H1 (cell line): Measurements from ENCODE around the gene IFT27. TPM values are rescaled to one million over a fixed set of nuclear protein-coding genes. Genes with fewer than 3 reads are reported as not detected.

Experiments
- CTCF ChIA-PET: fragments of 300-600 bp; sonication (Branson Sonifier 250); formaldehyde crosslinking; loops from one replicate; lab custom pipeline; 2021; ENCODE audit not compliant: partially characterized antibody; lab: Charles Lee
- POLR2A ChIA-PET: fragments of 300-600 bp; sonication (Branson Sonifier 250); formaldehyde crosslinking; loops from one replicate; lab custom pipeline; 2021; ENCODE audit warnings: inconsistent platforms; ENCODE audit not compliant: partially characterized antibody; lab: Charles Lee
- DNase-seq, 2 experiments: peaks; one replicate each; pipeline versions ENCODE4 v3.0.0 to v3.0.0-alpha.2; 2010 to 2022; ENCODE audit warnings: low spot score in 2 of 2, low read depth in 1 of 2, mixed read lengths in 1 of 2
- FAIRE-seq: peaks from 2 replicates; lab custom pipeline; 2011; peaks lifted over from hg19 to GRCh38; lab: Jason Lieb, UNC
- H2AFZ ChIP-seq: 2 replicates; pipeline ENCODE4 v1.8.1; 2012; ENCODE audit warnings: low read length, inconsistent platforms
- H2AK5ac ChIP-seq: 2 replicates; pipeline ENCODE4 v1.6.1; 2013; ENCODE audit warnings: low read depth, low read length
- H2BK120ac ChIP-seq: replicated peaks from 2 replicates; pipeline ENCODE3; 2013; ENCODE audit warnings: low read depth, low read length, inconsistent platforms
- H2BK12ac ChIP-seq: 2 replicates; pipeline ENCODE4 v1.6.1; 2013; ENCODE audit warnings: low read depth, low read length
- H2BK15ac ChIP-seq: 2 replicates; pipeline ENCODE4 v1.6.1; 2013; ENCODE audit warnings: low read length
- H2BK20ac ChIP-seq: 2 replicates; pipeline ENCODE4 v1.6.1; 2013; ENCODE audit warnings: low read length
- H2BK5ac ChIP-seq: 2 replicates; pipeline ENCODE4 v1.6.1; 2013; ENCODE audit warnings: low read depth, low read length
- H3K14ac ChIP-seq: 2 replicates; pipeline ENCODE4 v1.6.1; 2013; ENCODE audit warnings: inconsistent platforms; ENCODE audit not compliant: insufficient read length
- H3K18ac ChIP-seq: 2 replicates; pipeline ENCODE4 v1.6.1; 2013; ENCODE audit warnings: low read length; ENCODE audit errors: extremely low read depth
- H3K23ac ChIP-seq: 2 replicates; pipeline ENCODE4 v1.6.1; 2013; ENCODE audit warnings: inconsistent platforms; ENCODE audit not compliant: insufficient read length
- H3K23me2 ChIP-seq: 2 replicates; pipeline ENCODE4 v1.6.1; 2013; ENCODE audit warnings: low read depth, low read length
- H3K27ac ChIP-seq: 2 replicates; pipeline ENCODE4 v1.6.1; 2011; ENCODE audit warnings: low read depth, low read length, inconsistent platforms
- H3K27me3 ChIP-seq, 4 experiments: replicated peaks in 1 of 4; 1 replicate in 1 of 4; 2 replicates in 3 of 4; pipeline versions ENCODE4 v1.6.1 to v1.8.1; 2011 to 2013; ENCODE audit warnings: low read length in 3 of 4, mild to moderate bottlenecking in 3 of 4, inconsistent platforms in 2 of 4, mixed read lengths in 2 of 4, moderate library complexity in 1 of 4; ENCODE audit not compliant: control insufficient read depth in 3 of 4, insufficient read depth in 3 of 4; ENCODE audit errors: extremely low read depth in 1 of 4
- H3K36me3 ChIP-seq, 4 experiments: 2 replicates each; pipeline versions ENCODE4 v1.6.1 to v1.8.1; 2011 to 2013; ENCODE audit warnings: mild to moderate bottlenecking in 4 of 4, low read length in 3 of 4, moderate library complexity in 2 of 4, control low read depth in 1 of 4, inconsistent platforms in 1 of 4; ENCODE audit not compliant: insufficient read depth in 4 of 4, control insufficient read depth in 2 of 4
- H3K4ac ChIP-seq: replicated peaks from 2 replicates; pipeline ENCODE3; 2013; ENCODE audit warnings: low read length, low read depth, mixed read lengths, inconsistent platforms; ENCODE audit not compliant: insufficient read length
- H3K4me1 ChIP-seq, 4 experiments: replicated peaks in 1 of 4; 1 replicate in 1 of 4; 2 replicates in 3 of 4; pipeline versions ENCODE4 v1.6.1 to v1.8.1; 2011 to 2013; ENCODE audit warnings: low read length in 3 of 4, inconsistent platforms in 2 of 4, mixed read lengths in 1 of 4; ENCODE audit not compliant: insufficient read depth in 4 of 4, control insufficient read depth in 3 of 4
- H3K4me2 ChIP-seq, 2 experiments: 2 replicates each; pipeline versions ENCODE4 v1.6.1 to v1.8.1; 2011 to 2013; ENCODE audit warnings: low read depth in 2 of 2, low read length in 2 of 2, control low read depth in 1 of 2, inconsistent platforms in 1 of 2, mild to moderate bottlenecking in 1 of 2; ENCODE audit not compliant: insufficient read depth in 1 of 2
- H3K4me3 ChIP-seq, 4 experiments: fragments of 200-600, 300-600 bp in 1 of 4; sonication (generic), shearing (Covaris generic), sonication (Bioruptor Twin) in 1 of 4; 2 replicates each; pipeline versions ENCODE4 v1.5.1 to v1.8.1; 2011 to 2016; ENCODE audit warnings: low read length in 4 of 4, low read depth in 3 of 4, control low read depth in 2 of 4, inconsistent platforms in 2 of 4, mild to moderate bottlenecking in 2 of 4, mixed read lengths in 1 of 4, moderate library complexity in 1 of 4; ENCODE audit not compliant: insufficient read depth in 2 of 4; ENCODE audit errors: extremely low read depth in 1 of 4
- H3K56ac ChIP-seq: replicated peaks from 2 replicates; pipeline ENCODE3; 2013; ENCODE audit warnings: low read depth, mild to moderate bottlenecking, mixed read lengths, low read length, inconsistent platforms; ENCODE audit not compliant: insufficient read length
- H3K79me1 ChIP-seq: 2 replicates; pipeline ENCODE4 v1.6.1; 2013; ENCODE audit warnings: low read depth, low read length, control low read depth
- H3K79me2 ChIP-seq, 2 experiments: 2 replicates each; pipeline versions ENCODE4 v1.6.1 to v1.8.1; 2012 to 2013; ENCODE audit warnings: low read length in 2 of 2, mild to moderate bottlenecking in 2 of 2, inconsistent platforms in 1 of 2; ENCODE audit not compliant: insufficient read depth in 2 of 2, control insufficient read depth in 1 of 2
- H3K9ac ChIP-seq, 4 experiments: replicated peaks in 1 of 4; 1 replicate in 1 of 4; 2 replicates in 3 of 4; pipeline versions ENCODE4 v1.6.1 to v1.8.1; 2011 to 2013; ENCODE audit warnings: low read depth in 3 of 4, low read length in 3 of 4, control low read depth in 2 of 4, mild to moderate bottlenecking in 2 of 4, moderate library complexity in 2 of 4, inconsistent platforms in 1 of 4; ENCODE audit errors: extremely low read depth in 1 of 4
- H3K9me3 ChIP-seq, 2 experiments: 2 replicates each; pipeline versions ENCODE4 v1.6.1 to v1.8.1; 2012 to 2013; ENCODE audit warnings: mild to moderate bottlenecking in 2 of 2, moderate library complexity in 2 of 2, control low read depth in 1 of 2, inconsistent platforms in 1 of 2, low read depth in 1 of 2, low read length in 1 of 2, mixed read lengths in 1 of 2; ENCODE audit not compliant: insufficient read depth in 2 of 2
- H4K20me1 ChIP-seq, 2 experiments: replicated peaks in 1 of 2; 2 replicates each; pipeline versions ENCODE3 to v1.8.1; 2011 to 2013; ENCODE audit warnings: inconsistent platforms in 2 of 2, low read length in 2 of 2, mild to moderate bottlenecking in 1 of 2; ENCODE audit not compliant: insufficient read depth in 2 of 2, control insufficient read depth in 1 of 2
- H4K5ac ChIP-seq: 2 replicates; pipeline ENCODE4 v1.6.1; 2013; ENCODE audit warnings: low read length, low read depth, mixed read lengths, inconsistent platforms; ENCODE audit not compliant: insufficient read length
- H4K8ac ChIP-seq: 2 replicates; pipeline ENCODE4 v1.8.0; 2013; ENCODE audit warnings: mild to moderate bottlenecking, moderate library complexity, low read length, inconsistent platforms; ENCODE audit not compliant: insufficient read depth; ENCODE audit errors: extremely low read depth
- H4K91ac ChIP-seq: replicated peaks from 2 replicates; pipeline ENCODE3; 2013; ENCODE audit warnings: low read length, mixed read lengths, inconsistent platforms; ENCODE audit not compliant: insufficient read length
- WGBS, 2 experiments: shearing (Covaris generic) in 1 of 2; methylation state at CpG; one replicate each; pipeline versions ENCODE4 v1.1.6 to v1.1.7; 2013 to 2015; ENCODE audit warnings: low lambda C conversion rate in 2 of 2, mixed read lengths in 2 of 2, inconsistent platforms in 1 of 2, low coverage in 1 of 2, missing lambda C conversion rate in 1 of 2; ENCODE audit not compliant: insufficient replicate concordance in 2 of 2, insufficient coverage in 1 of 2, insufficient read length in 1 of 2; ENCODE audit errors: extremely low coverage in 1 of 2, missing lambda C conversion rate in 1 of 2; 5-methylcytosine and 5-hydroxymethylcytosine counted together
- polyA plus RNA-seq, 7 experiments: library from polyadenylated mRNA; depleted of rRNA in 3 of 7; stranded (reverse) in 5 of 7; unstranded in 2 of 7; fragments of >200 nt in 5 of 7; fragments of 200-250 nt in 2 of 7; gene quantifications; 1 replicate in 5 of 7; 2 replicates in 1 of 7; 4 replicates in 1 of 7; pipeline versions ENCODE4 v1.2.1 to v1.2.3, GENCODE V29; 2011 to 2013; ENCODE audit warnings: missing spikeins in 2 of 7, mixed read lengths in 2 of 7
- total RNA-seq: library from RNA; stranded (reverse); fragmentation: NEBNext Ultra II Directional; extraction: Animal tissue kit (Norgen Biotek cat#: 25700); gene quantifications from 2 replicates; pipeline ENCODE4 v1.2.1, GENCODE V29; 2021

IFT27 gene
- total and polyA plus RNA-seq, 2 of the 8 experiments (the other 6 are each of a cell fraction or from before 2014, with no cell fraction given): 36.4 to 46.2 TPM

DNA sequence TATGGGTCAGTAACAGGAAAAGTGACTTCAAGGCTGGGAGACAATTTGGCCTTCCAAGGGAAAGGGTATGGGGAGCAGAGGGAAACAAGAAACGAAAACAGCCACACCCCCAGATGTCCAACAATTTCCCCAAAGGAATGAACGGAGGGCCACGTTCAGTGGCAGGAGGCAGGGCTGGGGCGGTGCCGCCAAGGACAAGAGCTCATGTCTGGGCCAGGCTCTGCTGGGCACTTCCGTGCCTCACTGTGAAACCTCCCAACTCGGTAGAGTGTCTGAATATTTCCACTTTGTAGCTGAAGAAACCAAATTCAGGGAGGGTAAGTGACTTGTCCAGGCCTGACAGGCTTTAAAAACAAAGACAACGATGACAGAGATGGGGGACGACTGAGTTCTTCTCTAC lies 11.9 kb downstream of the IFT27 start:
- H3K4me1 ChIP-seq: no peaks in the 10 kb centered on the region
- H3K36me3 ChIP-seq: peaks cover 3 to 20% (median 11%) of the 10 kb centered on the region in 4 experiments; a peak in 5 of 8 replicates
- H3K23me2 ChIP-seq: no peaks in the 10 kb centered on the region
- no peak overlapping the region for H3K27ac ChIP-seq
- no peak overlapping the region for H3K4me3 ChIP-seq
- no peak overlapping the region for H2BK20ac ChIP-seq
- H4K20me1 ChIP-seq: no peaks in the 10 kb centered on the region
- no peak overlapping the region for H3K14ac ChIP-seq
- no peak overlapping the region for H3K4me2 ChIP-seq
- H3K27me3 ChIP-seq: no peaks in the 10 kb centered on the region
- no peak overlapping the region for H2BK15ac ChIP-seq
- H3K79me1 ChIP-seq: no peaks in the 10 kb centered on the region
- no peak overlapping the region for H3K56ac ChIP-seq
- FAIRE-seq (no peak), DNase-seq (no peak)
- H3K9me3 ChIP-seq: no peaks in the 10 kb centered on the region
- H4K5ac ChIP-seq: no peak overlapping the region
- H3K23ac ChIP-seq: no peak overlapping the region
- no peak overlapping the region for H2AK5ac ChIP-seq
- H2AFZ ChIP-seq: no peak overlapping the region
- H4K91ac ChIP-seq: no peak overlapping the region
- H2BK5ac ChIP-seq: no peak overlapping the region
- H4K8ac ChIP-seq: no peak overlapping the region
- no peak overlapping the region for H3K18ac ChIP-seq
- 89% methylated on average over 9 of the region's 9 CpGs; no CpG with 5 or more reads in 1 of the 2 experiments for WGBS, 2 experiments
- H3K4ac ChIP-seq: no peak overlapping the region
- no peak overlapping the region for H3K9ac ChIP-seq
- no peak overlapping the region for H2BK120ac ChIP-seq
- ChIA-PET POLR2A (no interaction called here), CTCF (interaction anchor here (1.1 to 2.5 kb wide), 4 partner anchors 10 to 92 kb away, joined by 3 to 7 read pairs (median 3); no protein-coding TSS in a partner anchor)
- no peak overlapping the region for H2BK12ac ChIP-seq
- H3K79me2 ChIP-seq: no peaks in the 10 kb centered on the region
